ENCODE data around the gene NIT1.

GRCh38 chr1:161106431-161106830 lies 11.5 kb upstream of the NIT1 start:
- TF ChIP-seq, protein P1, sequence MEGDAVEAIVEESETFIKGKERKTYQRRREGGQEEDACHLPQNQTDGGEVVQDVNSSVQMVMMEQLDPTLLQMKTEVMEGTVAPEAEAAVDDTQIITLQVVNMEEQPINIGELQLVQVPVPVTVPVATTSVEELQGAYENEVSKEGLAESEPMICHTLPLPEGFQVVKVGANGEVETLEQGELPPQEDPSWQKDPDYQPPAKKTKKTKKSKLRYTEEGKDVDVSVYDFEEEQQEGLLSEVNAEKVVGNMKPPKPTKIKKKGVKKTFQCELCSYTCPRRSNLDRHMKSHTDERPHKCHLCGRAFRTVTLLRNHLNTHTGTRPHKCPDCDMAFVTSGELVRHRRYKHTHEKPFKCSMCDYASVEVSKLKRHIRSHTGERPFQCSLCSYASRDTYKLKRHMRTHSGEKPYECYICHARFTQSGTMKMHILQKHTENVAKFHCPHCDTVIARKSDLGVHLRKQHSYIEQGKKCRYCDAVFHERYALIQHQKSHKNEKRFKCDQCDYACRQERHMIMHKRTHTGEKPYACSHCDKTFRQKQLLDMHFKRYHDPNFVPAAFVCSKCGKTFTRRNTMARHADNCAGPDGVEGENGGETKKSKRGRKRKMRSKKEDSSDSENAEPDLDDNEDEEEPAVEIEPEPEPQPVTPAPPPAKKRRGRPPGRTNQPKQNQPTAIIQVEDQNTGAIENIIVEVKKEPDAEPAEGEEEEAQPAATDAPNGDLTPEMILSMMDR (IDR thresholded peaks at IDR 0.05) = no peak
- TF ChIP-seq POLR2A (IDR thresholded peaks at IDR 0.05) = no peak
